ENCODE results near the gene RAMP1.

Gene RAMP1

DNA sequence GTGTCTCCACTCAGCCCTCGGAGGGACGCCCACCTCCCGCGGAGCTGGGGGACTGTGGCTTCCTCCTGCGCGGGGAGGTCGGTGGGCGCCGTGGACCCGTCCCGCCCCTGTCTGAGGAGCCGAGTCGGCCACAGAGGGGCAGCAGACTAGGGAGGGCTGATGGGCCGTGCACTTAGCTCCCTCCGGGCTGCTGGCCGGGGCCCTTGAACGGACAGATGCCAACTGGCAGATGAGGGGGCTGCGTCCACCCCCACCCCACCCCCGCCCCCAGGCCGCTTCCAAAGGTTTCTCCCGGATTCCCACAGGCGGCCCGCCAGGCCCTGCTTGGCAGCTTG is 96.9 kb downstream of the RAMP1 start:
- no peak for DNase-seq

DNA sequence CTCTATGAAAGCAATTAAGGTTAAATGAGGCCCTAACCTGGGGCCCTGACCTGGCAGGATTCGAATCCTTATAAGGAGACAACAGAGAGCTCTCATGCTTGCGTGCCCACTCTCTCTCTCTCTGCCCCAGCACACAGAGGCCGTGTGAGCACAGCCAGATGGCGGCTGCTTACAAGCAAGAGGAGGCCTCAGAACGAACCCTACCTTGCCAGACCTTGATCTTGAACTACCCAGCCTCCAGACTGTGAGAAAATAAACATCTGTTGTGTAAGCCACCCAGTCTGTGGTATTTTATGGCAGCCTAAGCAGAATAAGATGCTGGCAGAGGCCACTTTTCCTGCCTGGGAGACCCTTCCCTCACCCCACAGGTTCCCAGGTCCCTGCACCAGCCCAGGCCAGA is 102.2 kb downstream of the RAMP1 start:
- no peak for DNase-seq

Data from stimulated activated CD4-positive, alpha-beta T cell treated with anti-CD3 and anti-CD28 coated beads, Interleukin-15, amount 100 ng/mL, for 24 hours (primary cell).